Immature natural killer cell (primary cell): ENCODE data around the gene LHFPL3. TPM values are rescaled to one million over a fixed set of nuclear protein-coding genes. Genes with fewer than 3 reads are reported as not detected.
"Not testable (repeated sequence)": the region's sequence is repeated elsewhere in the genome, so short reads cannot be mapped to it uniquely, and the experiment has no call there.

Experiments
- DNase-seq, 3 donors: peaks; one replicate each; pipeline ENCODE4 v3.0.0; 2022; ENCODE audit warnings: mixed read lengths in 1 of 3
- H3K27ac Mint-ChIP-seq, 6 donors: one replicate each; pipeline ENCODE4 v1.8.0; 2020; ENCODE audit warnings: mixed read lengths in 6 of 6, mild to moderate bottlenecking in 5 of 6, inconsistent platforms in 4 of 6, moderate library complexity in 3 of 6
- H3K27me3 Mint-ChIP-seq, 3 donors: one replicate each; pipeline ENCODE4 v1.8.0; 2020 to 2021; ENCODE audit warnings: low read depth in 3 of 3, mild to moderate bottlenecking in 3 of 3, mixed read lengths in 3 of 3, moderate library complexity in 3 of 3, inconsistent platforms in 1 of 3
- H3K36me3 Mint-ChIP-seq, 3 donors: one replicate each; pipeline ENCODE4 v1.8.0; 2020; ENCODE audit warnings: mixed read lengths in 3 of 3, inconsistent platforms in 2 of 3, mild to moderate bottlenecking in 2 of 3
- H3K4me1 Mint-ChIP-seq, 2 donors: one replicate each; pipeline ENCODE4 v1.8.0; 2020; ENCODE audit warnings: inconsistent platforms in 2 of 2, mild to moderate bottlenecking in 2 of 2, mixed read lengths in 2 of 2, moderate library complexity in 1 of 2
- H3K4me3 Mint-ChIP-seq, 5 donors: one replicate each; pipeline ENCODE4 v1.8.0; 2020; ENCODE audit warnings: mild to moderate bottlenecking in 5 of 5, mixed read lengths in 5 of 5, inconsistent platforms in 3 of 5, moderate library complexity in 3 of 5
- H3K9me3 Mint-ChIP-seq, 6 donors: one replicate each; pipeline ENCODE4 v1.8.0; 2020; ENCODE audit warnings: mild to moderate bottlenecking in 6 of 6, mixed read lengths in 6 of 6, inconsistent platforms in 4 of 6, moderate library complexity in 3 of 6
- polyA plus RNA-seq, 3 donors: library from polyadenylated mRNA; unstranded; fragments of 300-500 nt; fragmentation: Illumina TruSeq; gene quantifications; one replicate each; pipeline ENCODE4 v1.2.3, GENCODE V29; 2021

The LHFPL3 gene
- polyA plus RNA-seq, 3 donors from 2014 or later: not detected

DNA sequence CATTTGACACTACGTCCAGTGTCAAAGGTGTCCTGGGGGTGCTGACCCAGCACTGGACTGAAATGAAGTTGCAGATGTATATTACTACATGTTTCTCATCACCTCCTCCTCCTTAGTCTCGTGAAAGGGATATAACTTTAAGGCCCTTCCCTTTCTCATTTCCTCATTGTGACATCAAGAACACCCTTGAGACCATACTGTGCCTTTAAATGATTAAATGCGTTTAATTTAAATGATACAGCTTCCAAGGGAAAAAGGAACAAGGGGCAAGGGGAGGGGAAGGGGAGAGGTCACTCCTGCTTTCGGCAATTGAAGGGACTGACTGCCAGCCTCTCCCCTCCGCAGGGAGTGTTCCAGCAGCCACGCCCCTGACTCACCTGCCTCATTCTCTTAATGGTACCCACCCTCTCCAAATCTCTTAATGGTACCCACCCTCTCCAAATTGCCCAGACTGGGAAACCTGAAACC, 605.2 kb downstream of the LHFPL3 start:
- H3K27me3 Mint-ChIP-seq: peaks cover 0 to 2% (median 0%) of the 10 kb centered on the region in 3 donors
- no peaks in the 10 kb centered on the region for H3K4me1 Mint-ChIP-seq
- DNase-seq: no peak
- peaks cover 0 to 4% (median 0%) of the 10 kb centered on the region in 3 donors for H3K36me3 Mint-ChIP-seq
- H3K27ac Mint-ChIP-seq: peak overlapping the region in 1 of 6 donors; percentile 72
- no peaks in the 10 kb centered on the region for H3K9me3 Mint-ChIP-seq
- no peak overlapping the region for H3K4me3 Mint-ChIP-seq

DNA sequence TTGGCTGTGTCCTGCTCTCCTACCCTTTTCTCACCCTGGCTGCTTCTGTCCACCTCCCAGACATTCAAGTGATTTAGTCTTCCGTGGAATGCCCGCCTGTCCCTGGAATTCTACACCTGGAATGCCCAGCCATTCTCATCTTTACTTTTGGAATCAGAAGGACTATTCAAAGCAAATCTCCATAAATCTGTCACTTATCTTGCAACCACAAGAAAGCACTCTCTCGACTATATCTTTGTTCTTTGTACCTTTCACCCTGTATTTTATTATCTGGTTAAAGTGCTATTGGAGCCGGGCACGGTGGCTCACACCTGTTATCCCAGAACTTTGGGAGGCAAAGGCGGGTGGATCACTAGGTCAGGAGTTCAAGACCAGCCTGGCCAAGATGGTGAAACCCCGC, 606.3 kb downstream of the LHFPL3 start:
- Mint-ChIP-seq H3K27ac (peak overlapping the region in 3 of 6 donors; percentile 17 to 48 (median 32)), H3K9me3 (no peaks in the 10 kb centered on the region), H3K4me3 (no peak overlapping the region), H3K27me3 (peaks cover 0 to 2% (median 0%) of the 10 kb centered on the region in 3 donors), H3K4me1 (peaks cover 3 to 6% of the 10 kb centered on the region in 2 donors), H3K36me3 (peaks cover 0 to 4% (median 0%) of the 10 kb centered on the region in 3 donors)
- DNase-seq: no peak

GRCh38 chr7:104935276-104935675, 606.9 kb downstream of the LHFPL3 start:
- Mint-ChIP-seq H3K36me3 (peaks cover 0 to 4% (median 0%) of the 10 kb centered on the region in 3 donors), H3K4me3 (no peak overlapping the region)

GRCh38 chr7:104936546-104936945, 608.1 kb downstream of the LHFPL3 start:
- DNase-seq: no peak
- peaks cover 14 to 18% of the 10 kb centered on the region in 2 donors for H3K4me1 Mint-ChIP-seq

More at GRCh38 chr7:104935276-104935675, 606.9 kb downstream of the LHFPL3 start:
- Mint-ChIP-seq H3K27me3 (peaks cover 0 to 2% (median 0%) of the 10 kb centered on the region in 3 donors), H3K9me3 (no peaks in the 10 kb centered on the region), H3K4me1 (peaks cover 3 to 6% of the 10 kb centered on the region in 2 donors), H3K27ac (no peak overlapping the region)
- DNase-seq: no peak

DNA sequence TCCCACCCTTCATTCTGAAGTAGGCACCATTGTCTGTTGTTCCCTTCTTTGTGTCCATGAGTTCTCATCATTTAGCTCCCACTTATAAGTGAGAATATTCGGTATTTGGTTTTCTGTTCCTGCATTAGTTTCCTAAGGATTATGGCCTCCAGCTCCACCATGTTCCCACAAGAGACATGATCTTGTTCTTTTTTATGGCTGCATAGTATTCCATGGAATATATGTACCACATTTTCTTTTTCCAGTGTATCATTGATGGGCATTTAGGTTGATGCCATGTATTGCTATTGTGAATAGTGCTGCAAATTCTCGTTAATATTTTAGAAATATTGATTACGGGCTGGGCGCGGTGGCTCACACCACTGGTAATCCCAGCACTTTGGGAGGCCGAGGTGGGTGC, 609.1 kb downstream of the LHFPL3 start:
- Mint-ChIP-seq H3K27me3 (peaks cover 7 to 15% (median 10%) of the 10 kb centered on the region in 3 donors), H3K4me1 (peaks cover 22 to 28% of the 10 kb centered on the region in 2 donors)
- not testable (repeated sequence) for DNase-seq, H3K36me3 Mint-ChIP-seq, H3K9me3 Mint-ChIP-seq, H3K4me3 Mint-ChIP-seq, H3K27ac Mint-ChIP-seq

More at GRCh38 chr7:104936546-104936945, 608.1 kb downstream of the LHFPL3 start:
- no peak overlapping the region for H3K27ac Mint-ChIP-seq
- no peaks in the 10 kb centered on the region for H3K9me3 Mint-ChIP-seq
- H3K27me3 Mint-ChIP-seq: peaks cover 4 to 10% (median 8%) of the 10 kb centered on the region in 3 donors
- no peak overlapping the region for H3K4me3 Mint-ChIP-seq
- peaks cover 0 to 4% (median 0%) of the 10 kb centered on the region in 3 donors for H3K36me3 Mint-ChIP-seq

DNA sequence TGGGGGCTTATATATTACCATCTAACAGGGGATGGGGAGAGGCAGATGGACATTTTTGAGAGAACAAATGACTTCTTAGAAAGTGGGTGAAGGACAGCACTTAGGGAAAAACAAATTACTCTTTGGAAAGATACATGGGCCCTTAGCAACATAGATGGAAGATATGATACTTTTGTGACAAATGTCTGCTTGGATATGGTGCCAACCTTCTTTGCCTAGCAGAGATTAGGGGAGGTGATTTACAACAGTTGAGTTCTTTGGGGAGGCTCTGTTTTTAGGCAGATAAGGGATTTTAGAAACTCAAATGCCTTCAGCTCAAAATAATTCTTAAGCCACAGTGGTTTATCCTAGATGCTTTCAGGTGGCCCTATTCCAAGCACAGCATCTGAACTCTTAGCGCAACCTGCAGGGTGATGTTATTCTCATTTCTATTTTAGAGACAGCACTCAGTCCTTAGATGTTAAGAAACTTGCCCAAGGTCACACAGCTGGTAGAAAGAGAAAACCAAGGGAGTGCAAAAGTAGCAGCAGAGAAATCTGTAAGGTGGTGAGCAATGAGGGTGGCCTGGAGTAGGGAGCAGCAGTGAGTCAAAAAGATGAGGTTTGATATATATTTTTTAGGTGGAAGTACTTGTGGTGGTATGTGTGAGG, 610.5 kb downstream of the LHFPL3 start:
- Mint-ChIP-seq H3K36me3 (peaks cover 0 to 4% (median 2%) of the 10 kb centered on the region in 3 donors), H3K9me3 (no peaks in the 10 kb centered on the region), H3K4me1 (peaks cover 35 to 41% of the 10 kb centered on the region in 2 donors), H3K27me3 (peaks cover 13 to 26% (median 15%) of the 10 kb centered on the region in 3 donors), H3K27ac (peak overlapping the region in 5 of 6 donors; percentile 3 to 84 (median 76)), H3K4me3 (peak overlapping the region in 4 of 5 donors; percentile 16 to 50 (median 30))
- DNase-seq: no peak

GRCh38 chr7:104940023-104940710, 611.8 kb downstream of the LHFPL3 start:
- DNase-seq: no peak
- peaks cover 48 to 54% of the 10 kb centered on the region in 2 donors for H3K4me1 Mint-ChIP-seq
- H3K9me3 Mint-ChIP-seq: no peaks in the 10 kb centered on the region
- peaks cover 25 to 39% (median 26%) of the 10 kb centered on the region in 3 donors for H3K27me3 Mint-ChIP-seq
- peak overlapping the region; percentile 95 to 100 (median 100) for H3K27ac Mint-ChIP-seq
- peaks cover 0 to 2% (median under 1%) of the 10 kb centered on the region in 3 donors for H3K36me3 Mint-ChIP-seq
- H3K4me3 Mint-ChIP-seq: peak overlapping the region; percentile 86 to 98 (median 95)

DNA sequence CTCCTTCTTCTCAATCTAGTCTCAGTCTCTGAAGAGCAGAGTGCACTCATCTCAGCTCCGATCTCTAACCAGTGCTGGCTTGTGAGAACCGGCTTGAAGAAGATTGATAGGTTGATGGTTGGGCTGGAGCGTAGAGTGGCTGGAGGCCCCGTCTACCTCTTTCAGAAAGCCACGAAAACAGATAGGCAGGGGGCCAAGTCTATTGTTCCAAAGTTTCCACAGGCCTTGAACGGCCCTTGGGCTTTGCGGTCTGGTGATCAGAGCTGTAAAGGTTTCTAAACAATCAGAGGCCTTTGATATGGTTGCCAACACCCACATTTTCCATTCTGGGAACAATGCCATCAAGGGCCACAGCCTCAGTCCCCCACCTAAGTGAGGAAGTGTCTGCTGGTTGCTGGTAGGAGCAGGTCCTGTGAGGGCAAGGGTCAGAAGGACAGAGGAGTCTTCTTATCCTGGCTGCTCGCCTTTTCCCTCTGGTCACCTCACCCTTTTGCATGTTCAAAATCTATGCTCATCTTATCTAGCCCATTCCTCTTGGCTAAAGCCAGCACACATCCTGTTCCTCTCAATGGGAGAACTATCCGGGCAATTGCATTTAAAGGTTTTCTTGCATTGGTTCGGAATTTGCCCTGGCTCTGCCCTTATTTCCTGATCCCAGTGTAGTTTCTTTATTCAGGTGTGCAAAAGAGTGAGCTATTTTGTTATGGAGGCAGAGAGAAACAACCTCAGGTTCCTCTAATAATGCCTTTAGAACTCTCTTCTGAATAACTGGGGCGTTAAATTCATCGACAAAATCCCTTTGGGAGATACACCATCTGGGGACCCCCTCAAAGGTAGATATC, 615.3 kb downstream of the LHFPL3 start:
- peak; percentile 73 to 81 (median 76) for DNase-seq
- Mint-ChIP-seq H3K4me1 (peaks cover 68 to 76% of the 10 kb centered on the region in 2 donors), H3K27me3 (peaks cover 29 to 42% (median 29%) of the 10 kb centered on the region in 3 donors), H3K4me3 (peak overlapping the region; percentile 83 to 98 (median 95)), H3K9me3 (no peaks in the 10 kb centered on the region), H3K36me3 (peaks cover 4 to 8% (median 5%) of the 10 kb centered on the region in 3 donors), H3K27ac (peak overlapping the region; percentile 100)

GRCh38 chr7:104945599-104945956, 617.2 kb downstream of the LHFPL3 start:
- Mint-ChIP-seq H3K9me3 (no peaks in the 10 kb centered on the region), H3K4me3 (peak overlapping the region; percentile 83 to 98 (median 95)), H3K27me3 (peaks cover 29 to 42% (median 29%) of the 10 kb centered on the region in 3 donors), H3K36me3 (peaks cover 4 to 8% (median 5%) of the 10 kb centered on the region in 3 donors), H3K4me1 (peaks cover 64 to 68% of the 10 kb centered on the region in 2 donors), H3K27ac (peak overlapping the region; percentile 100)
- no peak for DNase-seq

DNA sequence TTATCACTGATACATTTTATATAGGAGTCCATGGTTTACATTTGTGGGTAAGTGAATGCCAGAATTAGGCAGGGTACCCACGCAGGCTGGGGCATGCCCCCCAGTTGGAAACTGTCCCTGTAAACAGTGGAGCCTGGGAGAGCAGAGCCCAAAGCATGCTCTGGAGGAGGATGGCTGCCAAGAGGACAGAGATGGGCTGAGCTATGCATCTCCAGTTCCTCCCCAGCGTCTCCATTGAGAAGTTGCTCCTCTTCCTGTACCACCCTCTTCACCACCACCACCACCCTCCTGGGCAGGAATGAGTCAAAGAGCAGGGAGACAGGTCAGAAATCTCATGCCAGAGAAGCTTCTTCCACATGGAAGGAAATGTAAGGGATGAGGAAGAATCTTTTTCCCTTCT, 617.9 kb downstream of the LHFPL3 start:
- Mint-ChIP-seq H3K4me3 (no peak overlapping the region), H3K36me3 (peaks cover 4 to 8% (median 5%) of the 10 kb centered on the region in 3 donors), H3K27ac (peak overlapping the region; percentile 100), H3K9me3 (no peaks in the 10 kb centered on the region), H3K27me3 (peaks cover 21 to 36% (median 26%) of the 10 kb centered on the region in 3 donors), H3K4me1 (peaks cover 58 to 66% of the 10 kb centered on the region in 2 donors)
- DNase-seq: no peak

GRCh38 chr7:104950006-104950405, 621.6 kb downstream of the LHFPL3 start:
- H3K36me3 Mint-ChIP-seq: peaks cover 5 to 10% (median 5%) of the 10 kb centered on the region in 3 donors
- peaks cover 26 to 30% of the 10 kb centered on the region in 2 donors for H3K4me1 Mint-ChIP-seq
- H3K9me3 Mint-ChIP-seq: no peaks in the 10 kb centered on the region
- DNase-seq: no peak
- no peak overlapping the region for H3K4me3 Mint-ChIP-seq
- peak overlapping the region in 3 of 6 donors; percentile 38 to 60 (median 59) for H3K27ac Mint-ChIP-seq
- H3K27me3 Mint-ChIP-seq: peaks cover 4 to 6% (median 6%) of the 10 kb centered on the region in 3 donors

- Mint-ChIP-seq H3K9me3 (no peaks in the 10 kb centered on the region), H3K4me3 (no peak overlapping the region), H3K27me3 (peaks cover 0 to 1% (median 0%) of the 10 kb centered on the region in 3 donors), H3K4me1 (peaks cover 24 to 30% of the 10 kb centered on the region in 2 donors), H3K36me3 (peaks cover 5 to 9% (median 6%) of the 10 kb centered on the region in 3 donors), H3K27ac (peak overlapping the region in 2 of 6 donors; percentile 6 to 13)
- no peak for DNase-seq
Measured at GRCh38 chr7:104950754-104951153, 622.4 kb downstream of the LHFPL3 start.

DNA sequence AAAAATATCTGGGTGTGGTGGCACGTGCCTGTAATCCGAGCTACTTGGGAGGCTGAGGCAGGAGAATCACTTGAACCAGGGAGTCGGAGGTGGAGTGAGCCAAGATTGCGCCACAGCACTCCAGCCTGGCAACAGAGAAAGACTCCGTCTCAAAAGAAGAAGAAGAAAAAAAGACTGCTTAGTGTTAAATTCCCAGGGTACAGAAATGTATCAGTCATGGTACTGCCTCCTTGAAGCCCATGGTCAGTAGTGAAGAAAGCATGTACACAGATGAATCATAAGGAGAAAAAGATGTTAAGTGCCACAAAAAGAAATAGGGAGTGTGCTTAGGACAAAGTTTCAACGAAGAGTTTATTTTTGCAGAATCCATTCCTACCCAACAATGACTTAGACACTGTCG, 623.1 kb downstream of the LHFPL3 start:
- no peak overlapping the region for H3K4me3 Mint-ChIP-seq
- H3K27ac Mint-ChIP-seq: peak overlapping the region in 5 of 6 donors; percentile 8 to 81 (median 38)
- H3K27me3 Mint-ChIP-seq: no peaks in the 10 kb centered on the region
- DNase-seq: no peak
- H3K4me1 Mint-ChIP-seq: peaks cover 24 to 30% of the 10 kb centered on the region in 2 donors
- peaks cover 5 to 9% (median 6%) of the 10 kb centered on the region in 3 donors for H3K36me3 Mint-ChIP-seq
- H3K9me3 Mint-ChIP-seq: no peaks in the 10 kb centered on the region
